HL-60 (cell line): ENCODE data around the gene RBM5.

Experiments used
- CTCF ChIP-seq: IDR thresholded peaks from one replicate; pipeline ENCODE4 v1.5.1; 2011; ENCODE audit warnings: low read length, control low read depth, inconsistent platforms; ENCODE audit not compliant: insufficient read depth
- POLR2AphosphoS5 ChIP-seq: IDR thresholded peaks from 2 replicates; pipeline ENCODE4 v1.6.1; 2012; ENCODE audit warnings: low read depth

GRCh38 chr3:50078622-50079021 is 10.1 kb upstream of the RBM5 start:
- TF ChIP-seq CTCF (no peak), POLR2AphosphoS5 (no peak)
